ENCODE measurements around the gene MKX. TPM values are rescaled to one million over a fixed set of nuclear protein-coding genes. Genes with fewer than 3 reads are reported as not detected.

Gene MKX
- total and polyA plus RNA-seq, 2 experiments from 2014 or later, result 0.10 to 0.90 TPM

- 90% methylated on average over 5 of the region's 5 CpGs for WGBS (ENCODE audit: low lambda C conversion rate, missing lambda C conversion rate)
- TF ChIP-seq CTCF (IDR thresholded peaks at IDR 0.05; ENCODE audit: poor library complexity) (no peak), EZH2 (IDR thresholded peaks at IDR 0.05; ENCODE audit: borderline replicate concordance) (no peak), EZH2phosphoT487 (IDR thresholded peaks at IDR 0.05; ENCODE audit: low read depth, severe bottlenecking, unreplicated experiment) (no peak)
- H3K79me2 ChIP-seq, result no peaks in the 10 kb centered on the region
These were observed 81.2 kb downstream of the MKX start for GRCh38 chr10:27664461-27664860.

GRCh38 chr10:27663621-27664020 lies 82.0 kb downstream of the MKX start:
- H3K36me3 ChIP-seq (replicated peaks; ENCODE audit: insufficient read depth, low read depth), result no peaks in the 10 kb centered on the region
- H3K4me2 ChIP-seq, result no peak overlapping the region
- no peak for DNase-seq (ENCODE audit: low spot score)
- H3K27me3 ChIP-seq, result no peaks in the 10 kb centered on the region
- H2AFZ ChIP-seq, result no peak overlapping the region
- H3K9me2 ChIP-seq (replicated peaks; ENCODE audit: insufficient read depth), result no peaks in the 10 kb centered on the region
- no peaks in the 10 kb centered on the region for H3K9me3 ChIP-seq (ENCODE audit: low read depth)
- TF ChIP-seq EZH2 (IDR thresholded peaks at IDR 0.05; ENCODE audit: borderline replicate concordance), result no peak
- TF ChIP-seq EZH2phosphoT487 (IDR thresholded peaks at IDR 0.05; ENCODE audit: low read depth, severe bottlenecking, unreplicated experiment), result no peak
- no peak for TF ChIP-seq CTCF (IDR thresholded peaks at IDR 0.05; ENCODE audit: poor library complexity)
- H3K4me1 ChIP-seq (ENCODE audit: insufficient read depth), result no peaks in the 10 kb centered on the region
- no peak overlapping the region for H3K27ac ChIP-seq
- no peaks in the 10 kb centered on the region for H4K20me1 ChIP-seq (ENCODE audit: insufficient read depth, poor library complexity, severe bottlenecking)
- no peaks in the 10 kb centered on the region for H3K79me2 ChIP-seq
- H3K4me3 ChIP-seq, result no peak overlapping the region

More at GRCh38 chr10:27664461-27664860, 81.2 kb downstream of the MKX start:
- Histone ChIP-seq H3K4me1 (ENCODE audit: insufficient read depth) (no peaks in the 10 kb centered on the region), H2AFZ (no peak overlapping the region), H4K20me1 (ENCODE audit: insufficient read depth, poor library complexity, severe bottlenecking) (no peaks in the 10 kb centered on the region), H3K27me3 (no peaks in the 10 kb centered on the region), H3K36me3 (replicated peaks; ENCODE audit: insufficient read depth, low read depth) (no peaks in the 10 kb centered on the region), H3K4me2 (no peak overlapping the region), H3K9me2 (replicated peaks; ENCODE audit: insufficient read depth) (no peaks in the 10 kb centered on the region), H3K9me3 (ENCODE audit: low read depth) (no peaks in the 10 kb centered on the region), H3K4me3 (no peak overlapping the region), H3K27ac (no peak overlapping the region)
- no peak for DNase-seq (ENCODE audit: low spot score)

GRCh38 chr10:27661514-27662286 lies 83.9 kb downstream of the MKX start:
- WGBS (ENCODE audit: low lambda C conversion rate, missing lambda C conversion rate), result 75% methylated on average over 3 of the region's 3 CpGs
- Histone ChIP-seq H3K36me3 (replicated peaks; ENCODE audit: insufficient read depth, low read depth) (no peaks in the 10 kb centered on the region), H3K4me2 (no peak overlapping the region), H3K9me2 (replicated peaks; ENCODE audit: insufficient read depth) (no peaks in the 10 kb centered on the region), H3K9me3 (ENCODE audit: low read depth) (no peaks in the 10 kb centered on the region), H3K27me3 (no peaks in the 10 kb centered on the region), H4K20me1 (ENCODE audit: insufficient read depth, poor library complexity, severe bottlenecking) (no peaks in the 10 kb centered on the region), H3K4me1 (ENCODE audit: insufficient read depth) (no peaks in the 10 kb centered on the region), H3K4me3 (no peak overlapping the region), H3K79me2 (no peaks in the 10 kb centered on the region), H3K27ac (no peak overlapping the region), H2AFZ (no peak overlapping the region)
- TF ChIP-seq CTCF (IDR thresholded peaks at IDR 0.05; ENCODE audit: poor library complexity) (no peak), EZH2 (IDR thresholded peaks at IDR 0.05; ENCODE audit: borderline replicate concordance) (no peak), EZH2phosphoT487 (IDR thresholded peaks at IDR 0.05; ENCODE audit: low read depth, severe bottlenecking, unreplicated experiment) (no peak)
- DNase-seq (ENCODE audit: low spot score), result no peak
